Stimulated activated naive CD8-positive, alpha-beta T cell treated with anti-CD3 and anti-CD28 coated beads, Interleukin-15, Interleukin-2, amounts not matched to agents 100 ng/mL and 50 ng/mL, for 24 hours (primary cell): ENCODE data around the gene SMR3B.

Experiments used
- H3K27ac Mint-ChIP-seq: one replicate; pipeline ENCODE4 v1.8.0; 2021; ENCODE audit warnings: mild to moderate bottlenecking, mixed read lengths
- H3K27me3 Mint-ChIP-seq: one replicate; pipeline ENCODE4 v1.8.0; 2021; ENCODE audit warnings: mixed read lengths
- H3K36me3 Mint-ChIP-seq: one replicate; pipeline ENCODE4 v1.8.0; 2021; ENCODE audit warnings: low read depth, mixed read lengths
- H3K4me1 Mint-ChIP-seq: one replicate; pipeline ENCODE4 v1.8.0; 2021; ENCODE audit warnings: low read depth, mixed read lengths
- H3K4me3 Mint-ChIP-seq: one replicate; pipeline ENCODE4 v1.8.0; 2021; ENCODE audit warnings: mild to moderate bottlenecking, mixed read lengths
- H3K9me3 Mint-ChIP-seq: one replicate; pipeline ENCODE4 v1.8.0; 2021; ENCODE audit warnings: mixed read lengths

Gene SMR3B

DNA sequence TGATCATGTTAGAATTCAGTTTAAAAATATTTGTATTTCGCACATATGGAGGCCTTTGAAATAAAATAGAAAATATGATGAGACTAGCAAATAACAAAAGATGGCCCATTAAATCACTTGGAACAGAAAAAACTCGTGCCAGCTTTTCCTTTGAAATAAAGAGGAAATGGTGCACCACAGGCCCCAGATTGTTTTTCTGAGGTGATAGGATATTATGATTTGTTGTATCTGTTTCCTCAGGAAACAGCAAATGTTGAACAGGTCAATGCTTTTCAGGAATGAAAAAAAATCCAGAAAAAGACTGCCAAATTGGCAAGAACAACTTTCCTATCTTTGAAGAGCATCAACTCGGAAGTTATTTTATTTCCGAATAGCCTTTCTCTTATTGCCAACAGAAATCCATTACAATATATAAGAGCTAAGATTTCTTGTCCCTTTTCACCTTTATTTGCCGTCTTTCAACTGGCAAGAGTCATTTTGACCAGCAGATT is at the start of gene SMR3B:
Gene SMR3B (plus strand): TSS at position 441 of the 491 bp plus-strand sequence. CDS start 1,380 bp downstream, outside the sequence.
- Mint-ChIP-seq H3K9me3 (no peaks in the 10 kb centered on the region), H3K4me3 (no peak within 1 kb of the TSS), H3K27ac (no peak within 1 kb of the TSS), H3K27me3 (no peaks in the 10 kb centered on the region), H3K36me3 (no peaks in the 10 kb centered on the region), H3K4me1 (no peaks in the 10 kb centered on the region)

- Mint-ChIP-seq H3K36me3 (no peaks in the 10 kb centered on the region), H3K27me3 (no peaks in the 10 kb centered on the region), H3K4me3 (no peak within 1 kb of the TSS), H3K27ac (no peak within 1 kb of the TSS), H3K4me1 (no peaks in the 10 kb centered on the region), H3K9me3 (no peaks in the 10 kb centered on the region)
Observed at GRCh38 chr4:70334681-70335080, 48.2 kb upstream of the SMR3B start, which contains the start of gene CABS1. Gene CABS1, plus strand, starts transcription at chr4:70334981. Its CDS starts 59 bp downstream, at chr4:70335040.

- Mint-ChIP-seq H3K9me3 (no peaks in the 10 kb centered on the region), H3K27me3 (no peaks in the 10 kb centered on the region), H3K4me1 (no peaks in the 10 kb centered on the region), H3K4me3 (no peak overlapping the region), H3K27ac (no peak overlapping the region), H3K36me3 (no peaks in the 10 kb centered on the region)
Observed at GRCh38 chr4:70336043-70336442, 46.9 kb upstream of the SMR3B start.

- Mint-ChIP-seq H3K4me1 (no peaks in the 10 kb centered on the region), H3K27me3 (no peaks in the 10 kb centered on the region), H3K9me3 (no peaks in the 10 kb centered on the region), H3K27ac (no peak overlapping the region), H3K4me3 (no peak overlapping the region), H3K36me3 (no peaks in the 10 kb centered on the region)
Observed at GRCh38 chr4:70337886-70338420, 45.0 kb upstream of the SMR3B start.

- no peaks in the 10 kb centered on the region for H3K36me3 Mint-ChIP-seq
- H3K4me3 Mint-ChIP-seq: no peak overlapping the region
- H3K27me3 Mint-ChIP-seq: no peaks in the 10 kb centered on the region
- H3K4me1 Mint-ChIP-seq: no peaks in the 10 kb centered on the region
- no peak overlapping the region for H3K27ac Mint-ChIP-seq
- no peaks in the 10 kb centered on the region for H3K9me3 Mint-ChIP-seq
Observed at GRCh38 chr4:70356185-70356584, 26.7 kb upstream of the SMR3B start.

- no peaks in the 10 kb centered on the region for H3K36me3 Mint-ChIP-seq
- H3K4me1 Mint-ChIP-seq: no peaks in the 10 kb centered on the region
- H3K27me3 Mint-ChIP-seq: no peaks in the 10 kb centered on the region
- H3K9me3 Mint-ChIP-seq: no peaks in the 10 kb centered on the region
- H3K27ac Mint-ChIP-seq: no peak overlapping the region
- no peak overlapping the region for H3K4me3 Mint-ChIP-seq
Observed at GRCh38 chr4:70359115-70359661, 23.7 kb upstream of the SMR3B start.

DNA sequence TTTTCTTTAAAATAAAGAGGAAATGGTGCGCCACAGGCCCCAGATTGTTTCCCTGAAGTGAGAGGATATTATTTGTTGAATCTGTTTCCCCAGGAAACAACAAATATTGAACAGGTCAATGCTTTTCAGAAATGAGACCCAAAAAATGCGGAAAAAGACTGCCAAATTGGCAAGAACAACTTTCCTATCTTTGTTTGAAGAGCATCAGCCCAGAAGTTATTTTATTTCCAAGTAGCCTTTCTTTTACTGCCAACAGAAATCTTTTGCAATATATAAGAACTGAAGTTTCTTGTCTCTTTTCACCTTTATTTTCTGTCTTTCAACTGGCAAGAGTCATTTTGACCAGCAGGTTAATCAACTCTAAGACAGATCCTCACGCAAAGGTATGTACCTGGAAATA is 22.5 kb upstream of the SMR3B start, which contains the start of gene SMR3A:
Gene SMR3A (plus strand): TSS at position 301 of the 400 bp plus-strand sequence. CDS start 1,356 bp downstream, outside the sequence.
- H3K36me3 Mint-ChIP-seq: no peaks in the 10 kb centered on the region
- H3K4me3 Mint-ChIP-seq: no peak within 1 kb of the TSS
- H3K9me3 Mint-ChIP-seq: no peaks in the 10 kb centered on the region
- H3K27ac Mint-ChIP-seq: no peak within 1 kb of the TSS
- H3K27me3 Mint-ChIP-seq: no peaks in the 10 kb centered on the region
- no peaks in the 10 kb centered on the region for H3K4me1 Mint-ChIP-seq

- no peaks in the 10 kb centered on the region for H3K27me3 Mint-ChIP-seq
- H3K4me1 Mint-ChIP-seq: no peaks in the 10 kb centered on the region
- H3K36me3 Mint-ChIP-seq: no peaks in the 10 kb centered on the region
- no peak overlapping the region for H3K4me3 Mint-ChIP-seq
- no peak overlapping the region for H3K27ac Mint-ChIP-seq
- no peaks in the 10 kb centered on the region for H3K9me3 Mint-ChIP-seq
Observed at GRCh38 chr4:70364002-70364401, 18.9 kb upstream of the SMR3B start.

DNA sequence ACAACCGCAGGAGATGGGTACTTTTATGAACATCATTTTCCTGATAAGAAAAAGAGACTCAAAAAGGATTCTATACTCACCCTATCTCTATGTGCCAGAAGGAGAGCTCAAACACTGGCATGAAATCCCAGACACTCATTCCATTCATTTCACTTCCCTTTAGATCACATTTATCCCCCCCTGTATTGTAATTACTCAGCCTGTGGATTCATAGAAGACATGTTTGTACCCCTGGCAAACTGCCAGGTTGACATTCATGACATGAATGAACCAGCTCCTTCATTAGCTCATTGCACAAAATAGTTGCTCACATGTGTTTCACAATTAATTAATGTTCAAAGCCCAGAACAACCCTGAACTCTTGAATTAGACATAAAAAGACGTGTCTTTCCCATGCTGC is 17.5 kb upstream of the SMR3B start:
- Mint-ChIP-seq H3K9me3 (no peaks in the 10 kb centered on the region), H3K36me3 (no peaks in the 10 kb centered on the region), H3K4me1 (no peaks in the 10 kb centered on the region), H3K27me3 (no peaks in the 10 kb centered on the region), H3K27ac (no peak overlapping the region), H3K4me3 (no peak overlapping the region)

DNA sequence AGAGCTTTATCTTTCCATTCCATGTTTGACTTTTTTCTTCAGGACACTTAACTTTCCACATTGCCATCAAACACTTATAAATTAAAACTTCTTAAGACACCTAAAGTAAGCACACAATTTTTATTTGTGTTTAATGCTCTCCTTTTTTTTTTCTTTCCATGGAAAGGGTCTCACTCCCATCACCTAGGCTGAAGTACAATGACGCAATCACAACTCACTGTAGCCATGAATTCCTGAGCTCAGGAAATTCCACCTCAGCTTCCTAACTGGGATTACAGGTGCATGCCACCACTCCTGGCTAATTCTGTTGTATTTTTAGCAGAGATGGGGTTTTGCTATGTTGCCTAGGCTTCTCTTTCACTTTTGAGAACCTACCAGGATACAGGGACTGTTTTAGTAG is 15.1 kb upstream of the SMR3B start:
- no peak overlapping the region for H3K4me3 Mint-ChIP-seq
- H3K36me3 Mint-ChIP-seq: no peaks in the 10 kb centered on the region
- no peak overlapping the region for H3K27ac Mint-ChIP-seq
- no peaks in the 10 kb centered on the region for H3K27me3 Mint-ChIP-seq
- no peaks in the 10 kb centered on the region for H3K4me1 Mint-ChIP-seq
- no peaks in the 10 kb centered on the region for H3K9me3 Mint-ChIP-seq

DNA sequence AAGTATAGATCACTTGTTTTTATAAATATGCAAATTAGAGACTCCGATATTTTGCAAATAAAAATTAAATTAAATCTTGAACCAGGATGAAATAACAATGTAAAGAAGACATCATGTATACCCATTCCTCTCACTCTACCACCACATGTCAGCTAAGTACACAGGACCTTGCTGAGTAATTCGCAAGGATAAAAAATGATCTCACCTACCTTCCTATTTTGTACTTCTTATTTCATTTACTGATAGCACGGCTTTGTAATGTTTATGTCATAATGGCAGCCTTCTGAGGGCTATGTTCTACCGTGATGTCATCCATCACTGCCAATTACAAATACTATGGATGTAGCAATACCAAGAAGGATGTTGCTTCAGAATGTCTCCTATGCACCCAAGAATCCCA is 10.9 kb upstream of the SMR3B start:
- Mint-ChIP-seq H3K4me1 (no peaks in the 10 kb centered on the region), H3K9me3 (no peaks in the 10 kb centered on the region), H3K27me3 (no peaks in the 10 kb centered on the region), H3K4me3 (no peak overlapping the region), H3K27ac (no peak overlapping the region), H3K36me3 (no peaks in the 10 kb centered on the region)

DNA sequence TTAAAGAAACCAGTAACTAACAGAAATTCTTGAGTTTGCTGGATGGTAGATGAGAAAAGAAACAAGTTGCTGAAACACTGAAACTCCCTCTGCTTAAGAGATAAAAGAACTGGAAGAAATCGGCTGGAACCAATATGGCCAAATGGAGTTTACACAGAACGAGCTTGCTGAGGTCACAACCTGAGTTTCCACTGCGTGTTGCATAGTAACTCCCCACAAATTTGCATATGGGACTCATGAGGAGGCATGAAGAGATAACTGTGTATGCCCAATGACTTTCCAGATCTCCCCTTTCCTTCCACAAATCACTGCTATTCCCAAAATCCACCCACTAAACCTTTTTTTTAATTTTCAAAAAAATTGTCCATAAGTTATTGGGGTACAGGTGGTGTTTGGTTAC is 10.2 kb upstream of the SMR3B start:
- Mint-ChIP-seq H3K4me3 (no peak overlapping the region), H3K9me3 (no peaks in the 10 kb centered on the region), H3K27ac (no peak overlapping the region), H3K27me3 (no peaks in the 10 kb centered on the region), H3K4me1 (no peaks in the 10 kb centered on the region), H3K36me3 (no peaks in the 10 kb centered on the region)

DNA sequence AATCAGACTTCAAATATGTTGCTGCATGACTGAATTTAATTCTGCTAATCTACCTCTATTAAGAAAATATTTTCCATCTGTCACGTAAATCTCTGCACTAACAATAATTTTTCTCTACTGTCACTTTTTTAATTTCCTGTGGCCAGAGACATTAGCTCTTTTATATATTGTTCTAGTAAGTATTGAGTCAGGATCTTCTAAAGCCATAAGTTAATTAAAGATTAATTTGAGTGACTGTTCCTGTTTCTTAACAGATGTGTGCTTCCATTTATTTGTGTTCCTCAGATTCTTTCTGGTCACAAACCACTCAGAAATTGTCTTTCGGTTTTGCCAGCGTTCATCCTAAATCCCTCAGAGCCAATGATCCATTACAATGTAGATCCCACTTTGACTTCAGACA is 2.4 kb upstream of the SMR3B start:
- Mint-ChIP-seq H3K9me3 (no peaks in the 10 kb centered on the region), H3K27me3 (no peaks in the 10 kb centered on the region), H3K36me3 (no peaks in the 10 kb centered on the region), H3K4me1 (no peaks in the 10 kb centered on the region), H3K27ac (no peak overlapping the region), H3K4me3 (no peak overlapping the region)

DNA sequence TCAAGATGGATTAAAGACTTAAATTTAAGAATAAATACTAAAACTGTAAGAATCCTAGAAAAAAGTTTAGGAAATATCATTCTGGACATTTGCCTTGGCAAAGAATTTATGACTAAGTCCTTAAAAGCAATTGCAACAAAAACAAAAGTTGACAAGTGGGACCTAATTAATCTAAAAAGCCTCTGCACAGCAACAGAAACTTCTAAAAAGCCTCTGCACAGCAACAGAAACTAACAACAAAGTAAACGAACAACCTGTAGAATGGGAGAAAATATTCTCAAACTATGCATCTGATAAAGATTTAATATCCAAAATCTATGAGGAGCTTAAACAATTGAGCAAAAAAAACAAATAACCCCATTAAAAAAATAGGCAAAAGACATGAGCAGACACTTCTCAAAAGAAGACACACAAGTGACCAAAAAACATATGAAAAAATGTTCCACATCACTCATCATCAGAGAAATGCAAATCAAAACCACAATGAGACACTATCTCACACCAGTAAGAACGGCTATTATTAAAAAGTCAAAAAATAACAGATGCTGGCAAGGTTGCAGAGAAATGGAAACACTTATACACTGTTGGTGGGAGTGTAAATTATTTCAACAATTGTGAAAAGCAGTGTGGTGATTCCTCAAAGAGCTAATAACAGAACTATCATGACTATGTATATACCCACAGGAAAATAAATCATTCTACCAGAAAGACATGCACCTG is 9.3 kb downstream of the SMR3B start:
- no peaks in the 10 kb centered on the region for H3K36me3 Mint-ChIP-seq
- H3K4me1 Mint-ChIP-seq: no peaks in the 10 kb centered on the region
- H3K27ac Mint-ChIP-seq: no peak overlapping the region
- no peaks in the 10 kb centered on the region for H3K9me3 Mint-ChIP-seq
- H3K27me3 Mint-ChIP-seq: no peaks in the 10 kb centered on the region
- no peak overlapping the region for H3K4me3 Mint-ChIP-seq

- H3K27ac Mint-ChIP-seq: no peak within 1 kb of the TSS
Observed at GRCh38 chr4:70397580-70397979, 14.6 kb downstream of the SMR3B start, which contains the start of gene OPRPN. Gene OPRPN, plus strand, starts transcription at chr4:70397940. Its CDS starts 1,346 bp downstream, at chr4:70399286.

More at GRCh38 chr4:70397580-70397979, 14.6 kb downstream of the SMR3B start, which contains the start of gene OPRPN:
- no peak within 1 kb of the TSS for H3K4me3 Mint-ChIP-seq
- no peaks in the 10 kb centered on the region for H3K27me3 Mint-ChIP-seq
- no peaks in the 10 kb centered on the region for H3K9me3 Mint-ChIP-seq
- H3K4me1 Mint-ChIP-seq: no peaks in the 10 kb centered on the region
- no peaks in the 10 kb centered on the region for H3K36me3 Mint-ChIP-seq
